ENCODE measurements around the gene SEC24D. TPM values are rescaled to one million over a fixed set of nuclear protein-coding genes. Genes with fewer than 3 reads are reported as not detected.

The SEC24D gene
- total and polyA plus RNA-seq, 2 donors (not counting 3 experiments of a cell fraction or from before 2014, with no cell fraction given) = 81.5 to 127 TPM

- POLR2A ChIA-PET = no interaction called here
- dilution Hi-C loops (cut with MboI; ENCODE audit: extremely low pct_ligation_motif_present, low sequenced_read_pairs) (no loop called here), intact Hi-C loops (cut with micrococcal nuclease) (no loop called here)
- no peaks in the 10 kb centered on the region for H3K27me3 ChIP-seq (ENCODE audit: control insufficient read depth in 2 of 2, insufficient read depth in 2 of 2, low read length in 2 of 2)
- CTCF ChIA-PET = no interaction called here
- H3K36me3 ChIP-seq (ENCODE audit: control insufficient read depth in 2 of 2, extremely low read depth in 1 of 2, insufficient read depth in 2 of 2, low read length in 2 of 2) = peaks cover 47 to 54% of the 10 kb centered on the region in 2 experiments
- DNase-seq (ENCODE audit: low read depth, low spot score) (no peak), FAIRE-seq (no peak)
- TF ChIP-seq EZH2 (IDR thresholded peaks at IDR 0.05; ENCODE audit: borderline replicate concordance, low read depth, low read length, severe bottlenecking) = no peak
- TF ChIP-seq POLR2A (IDR thresholded peaks at IDR 0.05; ENCODE audit: low read depth, low read length) = no peak
- no peak for TF ChIP-seq GATA2 (IDR thresholded peaks at IDR 0.05; ENCODE audit: insufficient read depth, insufficient read length, low read depth, low read length)
- TF ChIP-seq, protein P1, sequence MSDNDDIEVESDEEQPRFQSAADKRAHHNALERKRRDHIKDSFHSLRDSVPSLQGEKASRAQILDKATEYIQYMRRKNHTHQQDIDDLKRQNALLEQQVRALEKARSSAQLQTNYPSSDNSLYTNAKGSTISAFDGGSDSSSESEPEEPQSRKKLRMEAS (IDR thresholded peaks at IDR 0.05; ENCODE audit: insufficient read depth, insufficient read length) = no peak
- no peak for TF ChIP-seq POLR2AphosphoS5 (IDR thresholded peaks at IDR 0.05; ENCODE audit: insufficient read depth, low read depth, low read length)
- TF ChIP-seq JUN (IDR thresholded peaks at IDR 0.05; ENCODE audit: borderline replicate concordance, insufficient read depth, insufficient read length, low read depth) = no peak
- TF ChIP-seq CTCF (IDR thresholded peaks at IDR 0.05; ENCODE audit: extremely low read depth in 1 of 2, insufficient read depth in 1 of 2, low read depth in 1 of 2, low read length in 2 of 2) = no peak
- TF ChIP-seq FOS (IDR thresholded peaks at IDR 0.05; ENCODE audit: borderline replicate concordance, insufficient read depth, low read length) = no peak
- TF ChIP-seq MYC (IDR thresholded peaks at IDR 0.05; ENCODE audit: low read depth, low read length) = no peak
- no peaks in the 10 kb centered on the region for H3K9me1 ChIP-seq (replicated peaks; ENCODE audit: control insufficient read depth, extremely low read depth, insufficient read depth, low read length)
- H3K4me2 ChIP-seq (ENCODE audit: insufficient read depth, low read length) = no peak overlapping the region
- H3K79me2 ChIP-seq (ENCODE audit: control insufficient read depth, insufficient read depth, low read length) = peaks cover 54% of the 10 kb centered on the region
- peaks cover 3% of the 10 kb centered on the region for H3K4me1 ChIP-seq (ENCODE audit: control insufficient read depth, extremely low read depth, insufficient read depth, low read length)
- H3K9ac ChIP-seq (replicated peaks; ENCODE audit: extremely low read depth, insufficient read depth, low read length) = no peak overlapping the region
- BruUV-seq (replicated peaks) = no TSS peak
- no peak overlapping the region for H2AFZ ChIP-seq (ENCODE audit: low read depth, low read length)
- no peak overlapping the region for H3K4me3 ChIP-seq (replicated peaks in 1 of 3; ENCODE audit: insufficient read depth in 1 of 3, low read depth in 1 of 3, low read length in 3 of 3)
- H3K9me3 ChIP-seq (replicated peaks; ENCODE audit: control insufficient read depth, insufficient read depth, low read length) = no peaks in the 10 kb centered on the region
- H4K20me1 ChIP-seq (replicated peaks; ENCODE audit: control insufficient read depth, extremely low read depth, insufficient read depth, low read length) = peaks cover 2% of the 10 kb centered on the region
- no peak overlapping the region for H3K27ac ChIP-seq (ENCODE audit: insufficient read depth, low read depth, low read length)
These were observed 24.1 kb downstream of the SEC24D start for GRCh38 chr4:118811832-118812231.
